Coronary artery (tissue), 2 donors: ENCODE measurements around the gene GNAI3.

Experiments used
- DNase-seq: peaks from one replicate; pipeline ENCODE4 v3.0.0-alpha.2; 2017; ENCODE audit warnings: low spot score
- H3K27ac ChIP-seq, 2 donors: fragments of 200-600 bp; sonication (generic); one replicate each; pipeline ENCODE4 v1.5.1; 2016 to 2019
- H3K4me3 ChIP-seq: fragments of 200-600 bp; sonication (generic); 2 replicates; pipeline ENCODE4 v1.5.1; 2016; ENCODE audit warnings: mild to moderate bottlenecking, moderate library complexity
- TF ChIP-seq, protein P1 (sequence below): fragments of 200-600 bp; sonication (generic); IDR thresholded peaks from one replicate; pipeline ENCODE4 v1.5.1; 2019; ENCODE audit warnings: antibody characterized with exemption

The GNAI3 gene

DNA sequence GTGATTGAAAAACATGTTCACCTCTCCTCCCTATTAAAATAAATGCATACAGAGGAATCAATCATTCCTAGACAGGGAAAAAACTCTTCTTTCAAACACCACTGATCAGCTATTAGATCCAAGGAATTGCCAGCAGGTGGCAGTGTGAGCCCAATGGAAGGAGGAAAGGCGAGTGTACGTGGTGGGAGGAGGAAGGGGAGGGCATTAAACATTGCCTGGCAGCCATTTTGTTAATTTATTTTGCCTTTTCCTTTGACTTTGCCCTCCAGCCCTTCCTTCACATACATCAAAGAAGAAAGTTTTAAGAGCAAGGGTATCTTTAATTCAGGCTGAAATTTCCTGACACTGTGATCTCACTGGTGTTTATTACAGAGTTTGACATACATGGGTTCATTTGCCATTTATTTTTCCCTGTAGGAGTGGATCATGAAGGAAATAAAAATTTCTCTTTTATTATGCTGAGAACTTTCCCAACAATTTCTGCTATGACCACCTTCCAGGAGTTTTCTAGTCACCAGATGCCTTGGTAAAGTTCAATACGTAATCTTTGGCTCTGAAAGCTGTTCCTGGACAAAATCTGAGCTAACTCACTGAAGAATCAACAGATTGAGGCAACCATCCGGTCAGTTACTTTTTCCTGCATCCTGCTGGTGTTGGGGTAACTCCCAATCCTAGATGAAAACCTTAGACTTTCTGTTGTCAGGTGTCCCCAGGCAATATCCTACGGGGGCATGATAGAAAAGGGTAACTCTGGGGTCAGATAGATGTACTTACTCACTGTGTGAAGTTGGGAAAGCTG lies 1.9 kb upstream of the GNAI3 start:
- Histone ChIP-seq H3K27ac (peak overlapping the region; percentile 72 to 97), H3K4me3 (peak overlapping the region; percentile 90)
- DNase-seq, result no peak
- TF ChIP-seq, protein P1, sequence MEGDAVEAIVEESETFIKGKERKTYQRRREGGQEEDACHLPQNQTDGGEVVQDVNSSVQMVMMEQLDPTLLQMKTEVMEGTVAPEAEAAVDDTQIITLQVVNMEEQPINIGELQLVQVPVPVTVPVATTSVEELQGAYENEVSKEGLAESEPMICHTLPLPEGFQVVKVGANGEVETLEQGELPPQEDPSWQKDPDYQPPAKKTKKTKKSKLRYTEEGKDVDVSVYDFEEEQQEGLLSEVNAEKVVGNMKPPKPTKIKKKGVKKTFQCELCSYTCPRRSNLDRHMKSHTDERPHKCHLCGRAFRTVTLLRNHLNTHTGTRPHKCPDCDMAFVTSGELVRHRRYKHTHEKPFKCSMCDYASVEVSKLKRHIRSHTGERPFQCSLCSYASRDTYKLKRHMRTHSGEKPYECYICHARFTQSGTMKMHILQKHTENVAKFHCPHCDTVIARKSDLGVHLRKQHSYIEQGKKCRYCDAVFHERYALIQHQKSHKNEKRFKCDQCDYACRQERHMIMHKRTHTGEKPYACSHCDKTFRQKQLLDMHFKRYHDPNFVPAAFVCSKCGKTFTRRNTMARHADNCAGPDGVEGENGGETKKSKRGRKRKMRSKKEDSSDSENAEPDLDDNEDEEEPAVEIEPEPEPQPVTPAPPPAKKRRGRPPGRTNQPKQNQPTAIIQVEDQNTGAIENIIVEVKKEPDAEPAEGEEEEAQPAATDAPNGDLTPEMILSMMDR, result peak; percentile 88

DNA sequence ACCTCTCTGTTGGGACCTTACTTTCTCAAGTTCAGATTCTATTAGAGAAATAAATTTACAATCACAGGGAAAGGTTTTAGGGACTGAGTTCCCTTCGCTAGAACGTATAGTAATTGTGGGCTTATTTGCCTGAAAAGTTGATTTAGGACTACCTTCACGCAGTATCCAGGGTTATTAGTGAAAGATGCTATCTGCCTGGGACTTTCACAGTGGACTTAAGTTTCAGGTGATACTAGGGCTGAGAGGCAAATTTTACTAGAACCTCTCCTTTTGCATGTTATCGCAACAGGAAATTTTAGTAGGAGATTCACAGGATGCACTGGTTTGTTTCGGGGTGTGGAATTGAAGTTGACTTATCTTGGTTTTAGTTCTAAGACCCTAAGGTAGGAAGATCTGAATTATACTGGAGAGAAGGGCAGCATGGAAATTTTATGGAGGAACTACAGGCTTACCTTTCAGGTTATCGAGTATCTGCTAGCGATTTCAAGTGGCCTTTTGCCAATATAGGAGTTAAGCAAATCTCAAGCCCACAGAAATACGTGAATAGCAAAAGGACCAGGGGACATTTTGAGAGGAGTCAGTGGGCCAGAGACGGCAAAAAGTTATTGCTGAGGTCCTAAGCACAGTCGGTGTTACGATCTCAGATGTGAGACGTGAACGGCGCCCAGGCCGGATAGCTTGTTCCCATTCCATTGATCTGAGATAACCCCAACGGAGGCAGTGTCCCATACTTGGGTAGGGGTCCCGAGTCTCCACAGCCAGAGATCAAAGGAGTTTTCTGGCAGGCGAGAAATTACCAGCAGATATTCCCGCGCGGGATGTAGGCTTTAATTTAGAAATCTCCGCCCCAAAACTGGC lies 723 bp upstream of the GNAI3 start:
- peak overlapping the region; percentile 96 to 97 for H3K27ac ChIP-seq
- H3K4me3 ChIP-seq, result peak overlapping the region; percentile 90
- DNase-seq, result no peak
- TF ChIP-seq, protein P1, result no peak

DNA sequence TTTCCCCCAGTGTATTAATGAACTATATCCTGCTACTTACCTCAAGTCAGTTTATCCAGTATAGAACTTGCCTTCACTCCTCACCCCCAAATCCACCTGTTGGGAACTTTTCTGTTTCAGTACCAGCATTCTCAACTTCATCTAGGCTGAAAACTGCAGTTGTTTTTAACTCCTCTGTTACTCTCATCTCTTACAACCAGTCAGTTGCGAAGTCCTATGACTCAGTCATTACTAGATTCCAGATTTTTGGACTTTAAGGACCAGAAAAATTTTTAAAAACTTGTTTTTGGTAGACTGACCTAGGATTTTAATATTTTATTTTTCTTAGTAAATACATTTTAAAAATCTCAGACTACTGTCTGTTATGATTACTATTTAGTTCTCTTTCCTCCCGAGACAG lies 8.1 kb downstream of the GNAI3 start:
- H3K27ac ChIP-seq, result no peak overlapping the region
- DNase-seq, result no peak
- TF ChIP-seq, protein P1, result no peak
- H3K4me3 ChIP-seq, result no peak overlapping the region

DNA sequence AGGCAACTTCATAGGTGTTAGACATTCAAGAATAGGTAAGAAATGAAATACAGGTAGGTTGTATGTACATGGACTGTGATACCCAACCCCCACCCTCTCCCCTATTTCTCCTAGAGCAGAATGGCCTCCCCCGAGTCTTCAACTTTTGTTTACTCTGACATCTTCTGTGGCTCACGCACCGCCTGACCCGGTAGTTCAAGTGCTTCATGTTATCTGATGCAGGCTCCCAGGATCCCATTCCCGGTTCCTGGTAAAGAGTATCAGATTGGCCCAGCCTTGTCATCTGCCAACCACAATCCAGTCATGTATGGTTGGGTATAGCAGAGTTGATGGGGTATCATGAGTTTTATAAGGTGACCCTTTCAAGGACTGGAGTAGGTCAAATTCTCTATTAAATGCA lies 9.1 kb downstream of the GNAI3 start:
- DNase-seq, result no peak

DNA sequence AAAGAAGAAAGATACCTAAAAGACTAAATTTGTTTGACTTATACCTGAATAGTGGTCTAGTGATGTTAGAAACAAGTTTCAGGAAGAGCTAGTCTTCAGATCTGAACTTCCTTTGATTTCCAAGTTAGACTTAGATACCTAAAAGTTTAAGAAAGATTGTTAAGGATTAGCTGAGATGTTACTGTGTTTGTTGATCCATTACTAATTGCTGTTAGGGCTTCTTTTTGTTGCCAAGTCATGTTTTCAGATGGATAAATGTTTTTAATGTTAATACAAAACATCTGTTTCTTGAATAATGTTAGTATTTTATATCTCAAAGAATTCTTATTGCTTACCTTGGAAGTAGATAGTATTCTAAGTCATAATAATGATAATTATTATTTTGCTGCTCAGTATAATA lies 11.6 kb downstream of the GNAI3 start:
- H3K4me3 ChIP-seq, result no peak overlapping the region
- no peak for DNase-seq

More for the DNA sequence above, 9.1 kb downstream of the GNAI3 start:
- H3K4me3 ChIP-seq, result no peak overlapping the region
- H3K27ac ChIP-seq, result no peak overlapping the region
- TF ChIP-seq, protein P1, result no peak

DNA sequence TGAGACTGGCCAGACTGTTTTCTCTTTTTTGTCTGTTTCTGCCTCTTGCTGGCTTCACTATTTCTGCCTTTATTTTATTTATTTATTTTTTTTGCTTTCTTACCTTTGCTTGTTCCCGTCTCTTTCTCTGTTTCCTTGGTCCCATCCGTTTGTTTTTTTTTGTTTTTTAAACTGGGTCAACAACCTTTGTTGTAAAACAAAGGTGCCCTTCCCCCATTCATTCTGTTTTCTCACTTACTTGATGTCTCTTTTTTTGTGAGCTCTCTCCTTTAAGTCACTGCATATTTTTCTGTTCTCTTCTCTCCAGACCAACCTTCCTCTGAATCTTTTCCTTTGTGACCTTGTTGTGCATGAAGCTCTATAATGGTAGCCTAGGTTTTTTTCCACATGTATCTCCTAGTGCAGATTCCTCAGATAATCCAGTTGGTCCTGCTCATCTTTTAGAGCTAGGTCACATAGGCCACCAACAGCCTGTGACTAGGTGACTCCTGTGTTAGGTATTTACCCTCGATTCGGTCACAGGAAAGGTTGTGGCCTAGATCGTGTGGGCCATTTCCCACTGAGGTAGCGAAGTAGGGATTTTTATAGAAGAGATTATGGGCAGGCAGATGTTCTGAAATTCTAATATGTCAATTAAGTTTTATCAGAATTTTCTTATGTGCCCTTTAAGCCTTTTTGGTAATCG lies 15.9 kb downstream of the GNAI3 start:
- no peak overlapping the region for H3K4me3 ChIP-seq
- no peak for DNase-seq
- TF ChIP-seq, protein P1, result no peak
- no peak overlapping the region for H3K27ac ChIP-seq

More for the DNA sequence above, 11.6 kb downstream of the GNAI3 start:
- H3K27ac ChIP-seq, result no peak overlapping the region
- TF ChIP-seq, protein P1, result no peak
